GM10248 (cell line): ENCODE data around the gene TNFRSF21.

Experiments
- CTCF ChIA-PET: fragments of 300-600 bp; sonication (Branson Sonifier 250); formaldehyde crosslinking; extraction: SDS; loops from one replicate; lab custom pipeline; 2021; ENCODE audit warnings: antibody characterized with exemption; lab: Yijun Ruan, JAX
- POLR2A ChIA-PET: fragments of 350-650 bp; sonication (Branson Sonifier 250); formaldehyde crosslinking; extraction: SDS; loops from one replicate; lab custom pipeline; 2020; ENCODE audit warnings: antibody characterized with exemption; lab: Yijun Ruan, JAX
- DNase-seq: peaks from one replicate; pipeline ENCODE4 v3.0.0; 2012; ENCODE audit errors: extremely low spot score
- TF ChIP-seq, protein P1 (sequence below): IDR thresholded peaks from 2 replicates; pipeline ENCODE4 v1.5.1; 2012; ENCODE audit warnings: mild to moderate bottlenecking, low read depth; ENCODE audit errors: extremely low read depth, missing control alignments, control extremely low read depth

Gene TNFRSF21

DNA sequence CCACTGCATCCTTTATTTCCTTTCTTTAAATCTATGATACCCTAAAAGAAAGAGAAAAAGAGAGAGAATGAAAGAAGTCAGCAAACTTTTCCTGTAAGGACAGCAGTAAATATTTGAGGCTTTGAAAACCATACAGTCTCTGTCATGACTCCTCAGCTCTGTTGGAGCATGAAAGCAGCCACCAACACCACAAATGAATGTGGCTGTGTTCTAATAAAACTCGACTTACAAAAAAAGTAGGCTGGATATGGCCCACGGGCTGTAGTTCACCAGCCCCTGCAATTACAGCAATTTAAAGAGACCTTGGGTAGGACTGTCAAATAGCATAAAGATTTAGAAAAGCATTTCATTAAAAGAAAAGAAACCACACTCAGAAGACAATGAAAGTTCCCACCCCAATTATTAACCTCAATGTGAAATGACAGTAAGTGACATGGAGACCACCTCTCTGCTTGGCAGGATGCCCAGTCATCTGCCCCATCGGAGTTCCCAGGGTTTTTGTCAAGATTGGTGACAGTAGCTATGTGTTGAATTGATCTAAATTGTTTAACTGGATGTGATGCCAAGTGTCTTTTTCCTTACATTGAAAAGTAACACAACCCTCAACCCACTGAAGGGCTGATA is 50.9 kb downstream of the TNFRSF21 start:
- ChIA-PET CTCF (no interaction called here), POLR2A (no interaction called here)
- TF ChIP-seq, protein P1, sequence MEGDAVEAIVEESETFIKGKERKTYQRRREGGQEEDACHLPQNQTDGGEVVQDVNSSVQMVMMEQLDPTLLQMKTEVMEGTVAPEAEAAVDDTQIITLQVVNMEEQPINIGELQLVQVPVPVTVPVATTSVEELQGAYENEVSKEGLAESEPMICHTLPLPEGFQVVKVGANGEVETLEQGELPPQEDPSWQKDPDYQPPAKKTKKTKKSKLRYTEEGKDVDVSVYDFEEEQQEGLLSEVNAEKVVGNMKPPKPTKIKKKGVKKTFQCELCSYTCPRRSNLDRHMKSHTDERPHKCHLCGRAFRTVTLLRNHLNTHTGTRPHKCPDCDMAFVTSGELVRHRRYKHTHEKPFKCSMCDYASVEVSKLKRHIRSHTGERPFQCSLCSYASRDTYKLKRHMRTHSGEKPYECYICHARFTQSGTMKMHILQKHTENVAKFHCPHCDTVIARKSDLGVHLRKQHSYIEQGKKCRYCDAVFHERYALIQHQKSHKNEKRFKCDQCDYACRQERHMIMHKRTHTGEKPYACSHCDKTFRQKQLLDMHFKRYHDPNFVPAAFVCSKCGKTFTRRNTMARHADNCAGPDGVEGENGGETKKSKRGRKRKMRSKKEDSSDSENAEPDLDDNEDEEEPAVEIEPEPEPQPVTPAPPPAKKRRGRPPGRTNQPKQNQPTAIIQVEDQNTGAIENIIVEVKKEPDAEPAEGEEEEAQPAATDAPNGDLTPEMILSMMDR, result no peak
- no peak for DNase-seq

DNA sequence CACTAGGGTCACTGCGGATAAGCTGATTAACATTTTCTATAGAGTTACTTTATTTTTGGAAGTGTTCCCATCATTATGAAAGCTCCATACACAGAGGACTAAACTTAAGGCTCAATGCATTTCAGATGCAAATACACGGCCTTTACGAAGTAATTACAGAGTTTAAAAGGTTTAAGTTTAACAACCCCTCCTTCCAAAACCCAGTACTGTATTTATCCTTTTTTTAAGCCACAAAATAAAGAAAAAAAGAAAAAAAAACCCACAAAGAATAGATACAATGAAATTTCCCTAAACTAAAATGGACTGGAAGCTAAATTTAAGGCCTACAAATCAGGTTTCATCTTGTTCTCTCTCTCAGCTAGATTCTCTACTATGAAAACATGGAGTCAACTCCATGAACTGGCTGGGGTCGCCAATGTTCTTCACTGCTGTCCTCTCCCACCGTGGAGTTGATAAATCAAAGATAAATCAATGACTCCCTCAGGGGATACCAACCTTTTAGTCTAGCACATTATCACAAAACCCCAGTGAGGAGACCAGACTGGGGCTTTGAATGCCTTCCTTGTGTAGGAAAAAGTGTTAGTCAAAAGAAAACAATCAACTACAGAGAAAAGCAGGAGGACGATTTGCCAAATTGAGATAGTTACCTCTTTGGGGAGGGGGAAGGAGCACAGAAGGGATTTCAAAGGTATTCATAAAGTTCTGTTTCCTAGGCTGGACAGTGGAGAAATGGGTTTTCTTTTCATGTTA is 52.5 kb downstream of the TNFRSF21 start:
- TF ChIP-seq, protein P1, result no peak
- ChIA-PET POLR2A (no interaction called here), CTCF (interaction anchor here (0.9 to 1.5 kb wide), 3 partner anchors 12 to 22 kb away, joined by 3 to 5 read pairs (median 3); no protein-coding TSS in a partner anchor)
- DNase-seq, result no peak

DNA sequence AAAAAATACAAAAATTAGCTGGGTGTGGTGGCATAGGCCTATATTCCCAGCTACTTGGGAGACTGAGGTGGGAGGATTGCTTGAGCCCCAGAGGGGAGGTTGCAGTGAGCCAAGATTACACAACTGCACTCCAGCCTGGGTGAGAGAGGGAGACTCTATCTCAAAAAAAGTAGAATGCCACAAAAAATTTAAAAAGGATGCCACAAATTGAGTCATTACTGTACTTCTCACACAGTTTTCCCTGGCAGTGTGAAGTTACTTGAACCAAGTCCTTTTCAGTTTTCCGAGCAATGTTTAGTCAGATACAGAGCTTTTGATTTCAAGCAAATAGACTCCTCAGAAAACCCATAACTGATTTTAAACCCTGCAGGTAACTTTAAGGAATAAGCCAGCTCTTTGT is 53.3 kb downstream of the TNFRSF21 start:
- CTCF ChIA-PET, result interaction anchor here (0.9 to 1.5 kb wide), 4 partner anchors 11 to 22 kb away, joined by 3 to 5 read pairs (median 3); no protein-coding TSS in a partner anchor
- no peak for DNase-seq
- POLR2A ChIA-PET, result no interaction called here
- TF ChIP-seq, protein P1, result no peak

DNA sequence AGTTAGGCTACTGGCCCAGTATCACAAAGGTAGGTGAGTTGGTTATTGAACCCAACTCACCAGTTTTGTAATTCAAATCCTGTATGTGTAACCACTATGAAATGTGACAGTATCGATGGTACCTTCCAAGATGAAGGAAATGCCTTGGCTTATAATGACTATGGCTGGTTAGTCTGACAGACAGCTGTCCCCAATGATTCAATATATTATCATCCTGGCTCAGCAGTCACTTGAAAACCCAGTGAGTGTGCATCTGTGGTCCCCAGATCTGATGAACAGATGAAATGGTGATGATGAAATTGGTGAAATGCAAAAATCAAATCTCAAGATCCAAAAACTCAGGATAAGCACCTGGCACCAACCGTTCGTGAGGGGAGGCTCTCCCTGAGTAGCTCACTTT is 54.8 kb downstream of the TNFRSF21 start:
- ChIA-PET CTCF (interaction anchor here (1.3 to 1.8 kb wide), 3 partner anchors 8 to 24 kb away, joined by 3 to 5 read pairs (median 4); no protein-coding TSS in a partner anchor), POLR2A (no interaction called here)
- DNase-seq, result no peak
- TF ChIP-seq, protein P1, result no peak

DNA sequence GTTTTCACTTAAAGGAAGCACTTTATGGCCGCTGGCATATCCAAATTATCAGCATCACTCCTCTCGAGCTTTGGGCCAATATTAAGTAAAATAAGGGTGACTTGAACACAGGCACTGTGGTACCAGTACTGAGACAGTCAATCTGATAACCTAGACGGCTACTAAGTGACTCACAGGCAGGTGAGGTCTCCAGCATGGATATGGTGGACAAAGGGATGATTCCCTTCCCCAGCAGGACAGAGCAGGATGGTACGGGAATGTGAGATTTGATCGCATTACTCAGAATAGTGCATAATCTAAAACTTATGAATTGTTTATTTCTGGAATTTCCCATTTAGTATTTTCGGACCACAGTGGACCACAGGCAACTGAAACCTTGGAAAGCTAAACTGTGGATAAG is 55.7 kb downstream of the TNFRSF21 start:
- CTCF ChIA-PET, result interaction anchor here (1.2 to 1.8 kb wide), 3 partner anchors 11 to 24 kb away, joined by 3 to 5 read pairs (median 4); no protein-coding TSS in a partner anchor
- POLR2A ChIA-PET, result no interaction called here

DNA sequence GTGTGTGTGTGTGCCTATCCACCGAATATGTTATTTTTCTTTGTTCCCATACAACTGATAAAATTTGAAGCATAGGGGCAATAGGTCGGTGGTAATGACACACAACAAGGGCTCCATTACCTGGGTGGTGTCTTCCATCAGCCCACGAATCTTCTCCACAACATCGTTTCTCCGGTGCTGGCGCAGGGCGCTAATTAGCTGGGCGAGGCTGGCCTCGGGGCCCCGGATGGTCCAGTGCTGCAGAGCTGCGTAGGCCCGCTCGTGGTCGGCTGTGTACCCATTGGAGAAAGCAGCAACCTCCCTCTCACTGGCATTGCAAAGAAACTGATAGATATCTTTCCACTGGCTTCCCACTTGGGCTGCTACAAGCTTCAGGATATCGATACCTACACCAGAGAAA is 56.6 kb downstream of the TNFRSF21 start:
- ChIA-PET CTCF (interaction anchor here (1.2 to 1.8 kb wide), 2 partner anchors 17 to 25 kb away, joined by 3 to 4 read pairs; no protein-coding TSS in a partner anchor), POLR2A (no interaction called here)
- DNase-seq, result no peak
- TF ChIP-seq, protein P1, result no peak

More for the DNA sequence above, 55.7 kb downstream of the TNFRSF21 start:
- TF ChIP-seq, protein P1, result no peak
- DNase-seq, result no peak
